GM12892 (cell line): ENCODE data around the gene ATP7B.

Experiments used
- POLR2A ChIP-seq: IDR thresholded peaks from 2 replicates; pipeline ENCODE4 v1.6.1; 2011; ENCODE audit warnings: low read depth, low read length, control low read depth
- TAF1 ChIP-seq: IDR thresholded peaks from 2 replicates; pipeline ENCODE4 v1.6.1; 2011; ENCODE audit warnings: low read depth, mild to moderate bottlenecking, control low read depth, low read length, borderline replicate concordance

- TF ChIP-seq TAF1 = no peak
- TF ChIP-seq POLR2A = no peak
These were observed 88.3 kb downstream of the ATP7B start for GRCh38 chr13:51922771-51923480.
